Mesenchymal stem cell (in vitro differentiated cells and primary cell): ENCODE data around the gene RAPGEF6.
"Not testable (repeated sequence)": the region's sequence is repeated elsewhere in the genome, so short reads cannot be mapped to it uniquely, and the experiment has no call there.

Experiments used
- DNase-seq: peaks from one replicate; pipeline ENCODE4 v3.0.0-alpha.2; 2013
- H2AFZ ChIP-seq: one replicate; pipeline ENCODE4 v1.6.1; 2013; ENCODE audit warnings: low read depth, mild to moderate bottlenecking, control low read depth, inconsistent platforms, low read length, moderate library complexity
- H2AK5ac ChIP-seq: 2 replicates; pipeline ENCODE4 v1.6.1; 2013; ENCODE audit warnings: low read length, moderate library complexity, mild to moderate bottlenecking, inconsistent platforms; ENCODE audit not compliant: severe bottlenecking
- H2BK120ac ChIP-seq: one replicate; pipeline ENCODE4 v1.6.1; 2013; ENCODE audit warnings: low read depth, mild to moderate bottlenecking, inconsistent platforms, low read length, moderate library complexity
- H2BK12ac ChIP-seq, 2 experiments: one replicate each; pipeline ENCODE4 v1.6.1; 2013; ENCODE audit warnings: inconsistent platforms in 2 of 2, low read length in 2 of 2, mild to moderate bottlenecking in 2 of 2, moderate library complexity in 2 of 2, control low read depth in 1 of 2
- H2BK15ac ChIP-seq: one replicate; pipeline ENCODE4 v1.6.1; 2013; ENCODE audit warnings: mild to moderate bottlenecking, low read depth, inconsistent platforms; ENCODE audit not compliant: poor library complexity, severe bottlenecking
- H2BK5ac ChIP-seq: 2 replicates; pipeline ENCODE4 v1.6.1; 2013; ENCODE audit warnings: low read depth, mild to moderate bottlenecking, low read length, control low read depth, inconsistent platforms; ENCODE audit not compliant: poor library complexity, severe bottlenecking
- H3K14ac ChIP-seq, 2 experiments: one replicate each; pipeline ENCODE4 v1.6.1; 2013; ENCODE audit warnings: inconsistent platforms in 2 of 2, low read length in 2 of 2, control low read depth in 1 of 2, mild to moderate bottlenecking in 1 of 2, moderate library complexity in 1 of 2
- H3K18ac ChIP-seq, 2 experiments: one replicate each; pipeline ENCODE4 v1.6.1; 2013; ENCODE audit warnings: inconsistent platforms in 2 of 2, low read length in 2 of 2, control low read depth in 1 of 2, low read depth in 1 of 2, mild to moderate bottlenecking in 1 of 2
- H3K23ac ChIP-seq, 2 experiments: one replicate each; pipeline ENCODE4 v1.6.1; 2013; ENCODE audit warnings: inconsistent platforms in 2 of 2, low read length in 2 of 2, mild to moderate bottlenecking in 2 of 2, moderate library complexity in 2 of 2, control low read depth in 1 of 2
- H3K27ac ChIP-seq: 2 replicates; pipeline ENCODE4 v1.5.1; 2013; ENCODE audit warnings: mild to moderate bottlenecking, moderate library complexity, low read length, control low read depth, inconsistent platforms; ENCODE audit not compliant: poor library complexity, severe bottlenecking
- H3K27me3 ChIP-seq, 2 experiments: 2 replicates each; pipeline versions ENCODE4 v1.6.1 to v1.7.0; 2013; ENCODE audit warnings: low read length in 2 of 2, mild to moderate bottlenecking in 2 of 2, moderate library complexity in 2 of 2, control low read depth in 1 of 2, inconsistent platforms in 1 of 2; ENCODE audit not compliant: control insufficient read depth in 1 of 2, insufficient read depth in 1 of 2
- H3K36me3 ChIP-seq, 2 experiments: 2 replicates each; pipeline versions ENCODE4 v1.6.1 to v1.7.0; 2013; ENCODE audit warnings: low read length in 2 of 2, control low read depth in 1 of 2, inconsistent platforms in 1 of 2, low read depth in 1 of 2, mild to moderate bottlenecking in 1 of 2; ENCODE audit not compliant: insufficient read depth in 2 of 2, control insufficient read depth in 1 of 2
- H3K4ac ChIP-seq, 2 experiments: one replicate each; pipeline ENCODE4 v1.6.1; 2013; ENCODE audit warnings: inconsistent platforms in 2 of 2, low read length in 2 of 2, mild to moderate bottlenecking in 2 of 2, moderate library complexity in 2 of 2, control low read depth in 1 of 2, low read depth in 1 of 2
- H3K4me1 ChIP-seq: 2 replicates; pipeline ENCODE4 v1.6.1; 2013; ENCODE audit warnings: low read depth, low read length, control low read depth; ENCODE audit not compliant: control insufficient read depth, insufficient read depth
- H3K4me2 ChIP-seq: 2 replicates; pipeline ENCODE4 v1.6.1; 2013; ENCODE audit warnings: low read length, mild to moderate bottlenecking, inconsistent platforms; ENCODE audit not compliant: poor library complexity, severe bottlenecking
- H3K4me3 ChIP-seq, 2 experiments: 2 replicates each; pipeline versions ENCODE4 v1.5.1 to v1.7.0; 2013; ENCODE audit warnings: low read length in 2 of 2, mild to moderate bottlenecking in 2 of 2, control low read depth in 1 of 2, low read depth in 1 of 2; ENCODE audit not compliant: insufficient read depth in 1 of 2
- H3K79me1 ChIP-seq: replicated peaks from 2 replicates; pipeline ENCODE4 v1.6.1; 2013; ENCODE audit warnings: mild to moderate bottlenecking, control low read depth, low read length, inconsistent platforms; ENCODE audit not compliant: poor library complexity, severe bottlenecking
- H3K9ac ChIP-seq: 2 replicates; pipeline ENCODE4 v1.7.0; 2013; ENCODE audit warnings: mild to moderate bottlenecking, low read length, moderate library complexity
- H3K9me3 ChIP-seq: 2 replicates; pipeline ENCODE4 v1.7.0; 2013; ENCODE audit warnings: mild to moderate bottlenecking, low read length; ENCODE audit not compliant: control insufficient read depth
- H4K8ac ChIP-seq: one replicate; pipeline ENCODE4 v1.6.1; 2013; ENCODE audit warnings: inconsistent platforms, mild to moderate bottlenecking, low read length, moderate library complexity
- H4K91ac ChIP-seq: one replicate; pipeline ENCODE4 v1.6.1; 2013; ENCODE audit warnings: mild to moderate bottlenecking, low read length, inconsistent platforms
- WGBS: methylation state at CpG from one replicate; pipeline ENCODE4 v1.1.7; 2013; ENCODE audit warnings: mixed read lengths; 5-methylcytosine and 5-hydroxymethylcytosine counted together

RAPGEF6 gene

GRCh38 chr5:131628990-131629389 lies 6.0 kb downstream of the RAPGEF6 start:
- Histone ChIP-seq H2BK15ac (no peak overlapping the region), H3K36me3 (no peaks in the 10 kb centered on the region), H2AK5ac (no peak overlapping the region), H3K27ac (peak overlapping the region; percentile 1), H3K4me3 (no peak overlapping the region), H3K4me2 (no peak overlapping the region), H2BK120ac (no peak overlapping the region), H3K18ac (no peak overlapping the region), H4K91ac (no peak overlapping the region), H3K14ac (no peak overlapping the region), H2BK12ac (no peak overlapping the region), H3K4me1 (peaks cover 6% of the 10 kb centered on the region), H3K79me1 (peaks cover 7% of the 10 kb centered on the region), H3K9me3 (no peaks in the 10 kb centered on the region), H2BK5ac (no peak overlapping the region), H4K8ac (no peak overlapping the region), H3K23ac (no peak overlapping the region), H3K9ac (no peak overlapping the region), H3K4ac (no peak overlapping the region), H2AFZ (no peak overlapping the region), H3K27me3 (no peaks in the 10 kb centered on the region)
- peak; percentile 48 for DNase-seq
- WGBS = 24% methylated on average over 1 of the region's 1 CpG

GRCh38 chr5:131627207-131627865 lies 7.7 kb downstream of the RAPGEF6 start:
- H2BK5ac ChIP-seq = no peak overlapping the region
- no peak overlapping the region for H3K4me2 ChIP-seq
- H3K4ac ChIP-seq = no peak overlapping the region
- no peak overlapping the region for H2AFZ ChIP-seq
- H2BK120ac ChIP-seq = no peak overlapping the region
- H4K8ac ChIP-seq = no peak overlapping the region
- H3K27me3 ChIP-seq = no peaks in the 10 kb centered on the region
- peaks cover 7% of the 10 kb centered on the region for H3K79me1 ChIP-seq
- no peak overlapping the region for H2BK15ac ChIP-seq
- H3K18ac ChIP-seq = no peak overlapping the region
- no peak overlapping the region for H2AK5ac ChIP-seq
- H3K9ac ChIP-seq = no peak overlapping the region
- H2BK12ac ChIP-seq = no peak overlapping the region
- WGBS = 90% methylated on average over 3 of the region's 4 CpGs
- H3K27ac ChIP-seq = no peak overlapping the region
- no peak for DNase-seq
- H3K4me3 ChIP-seq = no peak overlapping the region
- H4K91ac ChIP-seq = no peak overlapping the region
- H3K9me3 ChIP-seq = no peaks in the 10 kb centered on the region
- no peak overlapping the region for H3K23ac ChIP-seq
- no peaks in the 10 kb centered on the region for H3K36me3 ChIP-seq
- no peak overlapping the region for H3K14ac ChIP-seq
- H3K4me1 ChIP-seq = no peaks in the 10 kb centered on the region

GRCh38 chr5:131622633-131623032 lies 12.4 kb downstream of the RAPGEF6 start:
- H3K9me3 ChIP-seq = no peaks in the 10 kb centered on the region
- H3K4me3 ChIP-seq = no peak overlapping the region
- no peak overlapping the region for H3K9ac ChIP-seq
- H3K27ac ChIP-seq = no peak overlapping the region
- no peak overlapping the region for H2BK120ac ChIP-seq
- no peaks in the 10 kb centered on the region for H3K36me3 ChIP-seq
- H2BK15ac ChIP-seq = no peak overlapping the region
- H3K4me2 ChIP-seq = no peak overlapping the region
- no peak overlapping the region for H3K14ac ChIP-seq
- no peak overlapping the region for H2AK5ac ChIP-seq
- DNase-seq = peak; percentile 28
- H3K18ac ChIP-seq = no peak overlapping the region
- H3K23ac ChIP-seq = no peak overlapping the region
- H2BK5ac ChIP-seq = no peak overlapping the region
- no peak overlapping the region for H3K4ac ChIP-seq
- no peak overlapping the region for H2BK12ac ChIP-seq
- no peak overlapping the region for H2AFZ ChIP-seq
- WGBS = 69% methylated on average over 1 of the region's 2 CpGs
- no peaks in the 10 kb centered on the region for H3K4me1 ChIP-seq
- no peak overlapping the region for H4K8ac ChIP-seq
- H3K79me1 ChIP-seq = peaks cover 10% of the 10 kb centered on the region
- no peaks in the 10 kb centered on the region for H3K27me3 ChIP-seq
- H4K91ac ChIP-seq = no peak overlapping the region

- not testable (repeated sequence) for H4K8ac ChIP-seq, DNase-seq, H4K91ac ChIP-seq, H3K4me2 ChIP-seq, H2BK15ac ChIP-seq, H3K23ac ChIP-seq, H2BK120ac ChIP-seq, H3K4ac ChIP-seq, H3K27me3 ChIP-seq, H3K14ac ChIP-seq, H3K4me3 ChIP-seq, H2AFZ ChIP-seq, H3K9ac ChIP-seq, H3K36me3 ChIP-seq, H3K27ac ChIP-seq, H3K4me1 ChIP-seq, H2AK5ac ChIP-seq, H2BK12ac ChIP-seq, H3K79me1 ChIP-seq, H2BK5ac ChIP-seq, H3K9me3 ChIP-seq, H3K18ac ChIP-seq
- 96% methylated on average over 2 of the region's 2 CpGs for WGBS
Observed at GRCh38 chr5:131621164-131621563, 13.9 kb downstream of the RAPGEF6 start.
